T-helper 17 cell (primary cell): ENCODE data around the gene GYPB. TPM values are rescaled to one million over a fixed set of nuclear protein-coding genes. Genes with fewer than 3 reads are reported as not detected.
"Not testable (repeated sequence)": the region's sequence is repeated elsewhere in the genome, so short reads cannot be mapped to it uniquely, and the experiment has no call there.

ENCODE experiments used
- ATAC-seq: fragments of 150-1000 bp; cut with Tn5 transposase; 2 replicates; pipeline ENCODE4 v1.10.0; 2021; ENCODE audit warnings: mild to moderate bottlenecking, moderate library complexity
- DNase-seq, 3 donors: peaks; one replicate each; pipeline versions ENCODE4 v3.0.0 to v3.0.0-alpha.2; 2020 to 2021
- H3K9me3 ChIP-seq: one replicate; pipeline ENCODE4 v1.7.0; 2013; ENCODE audit warnings: low read length, mild to moderate bottlenecking; ENCODE audit not compliant: control insufficient read depth, poor library complexity, severe bottlenecking
- H3K27ac Mint-ChIP-seq: one replicate; pipeline ENCODE4 v1.8.0; 2022; ENCODE audit warnings: mild to moderate bottlenecking, moderate library complexity, mixed read lengths
- H3K27me3 Mint-ChIP-seq: one replicate; pipeline ENCODE4 v1.8.0; 2022; ENCODE audit warnings: mixed read lengths
- H3K36me3 Mint-ChIP-seq: one replicate; pipeline ENCODE4 v1.8.0; 2022; ENCODE audit warnings: low read depth, mixed read lengths
- H3K4me1 Mint-ChIP-seq: one replicate; pipeline ENCODE4 v1.8.0; 2022; ENCODE audit warnings: mild to moderate bottlenecking, mixed read lengths
- H3K4me3 Mint-ChIP-seq: one replicate; pipeline ENCODE4 v1.8.0; 2022; ENCODE audit warnings: mild to moderate bottlenecking, moderate library complexity, mixed read lengths
- total RNA-seq, 4 donors: library from RNA in 2 of 4; stranded (reverse) in 2 of 4; gene quantifications; one replicate each; pipeline ENCODE4 v1.2.3 and lab custom pipeline; 2022 to 2026

The GYPB gene
- total RNA-seq, 2 donors from 2014 or later: not detected

DNA sequence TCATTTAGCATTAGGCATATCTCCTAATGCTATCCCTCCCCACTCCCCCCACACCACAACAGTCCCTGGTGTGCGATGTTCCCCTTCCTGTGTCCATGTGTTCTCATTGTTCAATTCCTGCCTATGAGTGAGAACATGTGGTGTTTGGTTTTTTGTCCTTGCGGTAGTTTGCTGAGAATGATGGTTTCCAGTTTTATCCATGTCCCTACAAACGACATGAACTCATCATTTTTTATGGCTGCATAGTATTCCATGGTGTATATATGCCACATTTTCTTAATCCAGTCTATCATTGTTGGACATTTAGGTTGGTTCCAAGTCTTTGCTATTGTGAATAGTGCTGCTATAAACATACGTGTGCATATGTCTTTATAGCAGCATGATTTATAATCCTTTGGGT, 7.5 kb upstream of the GYPB start:
- H3K4me3 Mint-ChIP-seq: not testable (repeated sequence)

DNA sequence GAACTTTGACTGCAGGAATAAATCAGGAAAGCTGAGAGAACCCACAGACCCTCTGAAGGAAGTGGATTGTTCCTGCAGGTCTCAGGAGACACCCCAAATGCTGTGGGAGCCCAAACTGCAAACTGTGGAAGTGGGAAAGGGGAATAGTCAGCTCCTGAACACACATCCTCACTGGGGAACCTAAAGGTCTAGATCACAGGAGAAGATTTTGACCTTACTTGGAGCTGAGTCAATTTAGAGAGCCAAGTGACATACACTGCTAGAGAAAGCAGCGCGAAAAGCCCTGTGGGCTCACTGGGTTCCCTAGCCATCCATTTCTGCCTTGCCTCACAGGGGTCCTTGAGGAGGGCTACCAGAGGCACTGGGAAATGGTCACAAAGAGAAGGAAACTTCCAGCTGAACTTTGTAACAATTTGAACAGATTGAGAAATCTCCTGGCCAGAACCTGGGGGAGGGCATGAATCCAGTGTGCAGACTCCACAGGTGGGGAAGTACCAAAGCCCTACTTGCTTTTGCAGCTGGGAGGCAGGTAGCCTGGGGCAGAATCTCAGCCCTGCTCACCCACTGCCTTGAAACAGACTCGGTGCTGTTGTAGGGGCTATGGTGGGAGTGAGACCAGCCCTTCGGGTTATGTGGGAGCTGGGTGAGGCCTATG, 5.3 kb upstream of the GYPB start:
- H3K27ac Mint-ChIP-seq, ATAC-seq, H3K4me1 Mint-ChIP-seq: not testable (repeated sequence)

More for the DNA sequence above, 7.5 kb upstream of the GYPB start:
- not testable (repeated sequence) for H3K4me1 Mint-ChIP-seq, H3K27ac Mint-ChIP-seq, DNase-seq, ATAC-seq, H3K36me3 Mint-ChIP-seq, H3K27me3 Mint-ChIP-seq, H3K9me3 ChIP-seq

GRCh38 chr4:144022772-144023400, 3.7 kb upstream of the GYPB start:
- DNase-seq, H3K9me3 ChIP-seq, H3K27ac Mint-ChIP-seq, H3K36me3 Mint-ChIP-seq, ATAC-seq, H3K4me1 Mint-ChIP-seq, H3K4me3 Mint-ChIP-seq, H3K27me3 Mint-ChIP-seq: not testable (repeated sequence)

More for the DNA sequence above, 5.3 kb upstream of the GYPB start:
- not testable (repeated sequence) for H3K4me3 Mint-ChIP-seq, DNase-seq, H3K36me3 Mint-ChIP-seq, H3K9me3 ChIP-seq, H3K27me3 Mint-ChIP-seq

DNA sequence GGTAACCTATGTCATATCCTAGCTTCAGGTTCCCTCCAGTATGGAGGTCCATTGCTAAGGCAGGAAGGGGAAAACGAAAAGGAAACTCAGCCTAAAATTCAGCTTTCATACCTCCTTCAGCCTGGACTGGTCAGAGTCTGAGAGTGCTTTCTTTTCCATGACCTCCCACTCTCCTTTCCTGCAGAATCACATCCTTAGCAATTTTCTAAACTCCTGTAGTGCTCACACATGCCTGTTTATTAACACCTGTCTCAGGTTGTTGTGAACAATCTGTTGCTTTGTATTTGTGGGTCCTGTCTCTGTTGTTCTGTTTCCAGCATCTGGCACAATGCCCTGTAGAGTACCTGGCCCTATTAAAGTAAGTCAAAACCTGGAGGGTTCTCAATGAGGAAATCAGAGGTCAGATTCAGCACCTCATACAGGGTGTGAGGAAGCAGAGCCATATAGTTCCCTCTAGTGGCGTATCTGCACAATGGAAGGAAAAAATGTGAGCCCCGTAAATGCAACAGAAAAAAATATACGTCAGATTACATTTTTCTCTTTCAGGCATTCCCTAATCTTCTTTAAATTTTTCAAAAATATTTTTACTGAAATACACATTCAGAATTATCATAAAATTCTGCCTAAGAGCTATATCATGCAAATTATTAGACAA, 2.3 kb upstream of the GYPB start:
- DNase-seq, H3K27ac Mint-ChIP-seq, H3K36me3 Mint-ChIP-seq, H3K4me3 Mint-ChIP-seq, H3K27me3 Mint-ChIP-seq, H3K9me3 ChIP-seq, H3K4me1 Mint-ChIP-seq: not testable (repeated sequence)
- ATAC-seq: peak; percentile 48

DNA sequence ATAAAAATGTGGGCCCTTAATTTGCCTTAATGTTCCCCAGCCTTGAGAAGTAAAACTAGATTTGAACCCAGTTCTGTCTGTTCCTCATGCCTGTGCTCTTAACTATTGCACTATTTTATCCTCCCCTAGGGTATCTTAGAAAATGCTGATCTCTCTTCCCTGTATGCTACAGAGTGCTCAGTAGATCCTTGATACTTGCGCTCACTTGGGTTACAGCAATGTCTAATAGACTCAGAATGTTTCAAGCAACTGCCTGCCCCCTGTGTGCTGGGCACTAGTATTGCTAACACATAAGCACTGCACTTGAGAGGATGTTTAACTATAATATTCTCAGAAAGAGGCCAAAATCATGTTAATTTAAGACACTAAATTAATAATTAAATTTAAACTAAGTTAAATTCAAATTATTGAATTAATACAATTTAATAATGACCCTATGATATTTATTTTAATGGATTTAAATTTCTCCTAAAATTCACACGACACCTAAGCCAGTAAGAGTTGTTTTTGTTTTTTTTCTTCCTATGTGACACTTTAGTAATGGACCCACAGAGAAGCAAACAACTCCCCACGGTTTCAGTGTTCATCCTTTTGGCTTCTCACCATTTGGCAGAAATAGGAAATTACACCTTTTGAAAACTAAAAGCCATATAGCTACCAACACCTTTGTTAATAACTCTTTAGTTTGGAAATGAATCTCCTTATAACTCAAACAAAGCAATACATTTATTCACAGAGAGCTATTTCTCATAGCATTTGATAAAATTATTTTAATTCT, 768 bp downstream of the GYPB start:
- not testable (repeated sequence) for ATAC-seq, H3K4me3 Mint-ChIP-seq, H3K4me1 Mint-ChIP-seq, H3K36me3 Mint-ChIP-seq, DNase-seq, H3K27me3 Mint-ChIP-seq, H3K27ac Mint-ChIP-seq, H3K9me3 ChIP-seq

GRCh38 chr4:144017271-144017670, 1.9 kb downstream of the GYPB start:
- not testable (repeated sequence) for H3K9me3 ChIP-seq, H3K27me3 Mint-ChIP-seq

DNA sequence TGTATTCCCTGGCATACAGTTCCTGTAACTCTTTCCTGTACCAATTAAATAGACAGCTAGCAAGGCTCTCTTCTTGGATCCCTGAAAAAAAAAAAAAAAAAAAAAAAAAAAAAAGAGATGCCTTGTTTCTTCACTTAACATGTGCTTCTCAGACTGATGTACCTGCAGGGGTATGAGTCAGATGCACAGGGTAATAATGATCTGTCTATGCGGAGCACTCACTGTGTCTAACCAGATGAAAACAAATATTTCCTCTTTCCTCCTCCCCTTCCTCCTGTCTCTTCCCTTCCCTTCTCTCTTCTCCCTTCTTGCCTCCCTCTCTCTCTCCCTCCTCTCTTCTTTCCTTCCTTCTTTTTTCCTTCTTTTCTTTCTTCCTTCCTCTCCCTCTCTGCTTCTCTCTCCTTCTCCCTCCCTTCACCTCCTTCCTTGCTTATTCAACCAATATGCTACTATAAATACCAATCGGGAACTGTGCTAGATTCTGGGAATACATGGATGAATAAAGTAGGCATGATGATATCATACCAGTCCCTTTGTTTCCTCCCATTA, 3.0 kb downstream of the GYPB start:
- H3K36me3 Mint-ChIP-seq, DNase-seq, H3K4me3 Mint-ChIP-seq, ATAC-seq, H3K9me3 ChIP-seq, H3K27ac Mint-ChIP-seq, H3K4me1 Mint-ChIP-seq, H3K27me3 Mint-ChIP-seq: not testable (repeated sequence)

More at GRCh38 chr4:144017271-144017670, 1.9 kb downstream of the GYPB start:
- H3K27ac Mint-ChIP-seq, ATAC-seq, H3K36me3 Mint-ChIP-seq, H3K4me3 Mint-ChIP-seq, DNase-seq, H3K4me1 Mint-ChIP-seq: not testable (repeated sequence)

GRCh38 chr4:144014808-144015207, 4.4 kb downstream of the GYPB start:
- H3K4me1 Mint-ChIP-seq: no peaks in the 10 kb centered on the region
- H3K9me3 ChIP-seq: no peaks in the 10 kb centered on the region
- DNase-seq (no peak), ATAC-seq (no peak)
- no peaks in the 10 kb centered on the region for H3K36me3 Mint-ChIP-seq
- H3K27me3 Mint-ChIP-seq: no peaks in the 10 kb centered on the region
- H3K4me3 Mint-ChIP-seq: no peak overlapping the region
- H3K27ac Mint-ChIP-seq: no peak overlapping the region

GRCh38 chr4:144008602-144009001, 10.6 kb downstream of the GYPB start:
- not testable (repeated sequence) for H3K4me1 Mint-ChIP-seq, H3K36me3 Mint-ChIP-seq, H3K9me3 ChIP-seq, ATAC-seq, H3K4me3 Mint-ChIP-seq, H3K27ac Mint-ChIP-seq, H3K27me3 Mint-ChIP-seq, DNase-seq

- not testable (repeated sequence) for H3K4me3 Mint-ChIP-seq, H3K9me3 ChIP-seq, H3K27me3 Mint-ChIP-seq, H3K27ac Mint-ChIP-seq, DNase-seq, ATAC-seq, H3K36me3 Mint-ChIP-seq, H3K4me1 Mint-ChIP-seq
Observed at GRCh38 chr4:144007960-144008359, 11.2 kb downstream of the GYPB start.

- H3K4me3 Mint-ChIP-seq, ATAC-seq, H3K36me3 Mint-ChIP-seq, DNase-seq, H3K27me3 Mint-ChIP-seq, H3K27ac Mint-ChIP-seq, H3K9me3 ChIP-seq, H3K4me1 Mint-ChIP-seq: not testable (repeated sequence)
Observed at GRCh38 chr4:144006200-144006803, 12.9 kb downstream of the GYPB start.

DNA sequence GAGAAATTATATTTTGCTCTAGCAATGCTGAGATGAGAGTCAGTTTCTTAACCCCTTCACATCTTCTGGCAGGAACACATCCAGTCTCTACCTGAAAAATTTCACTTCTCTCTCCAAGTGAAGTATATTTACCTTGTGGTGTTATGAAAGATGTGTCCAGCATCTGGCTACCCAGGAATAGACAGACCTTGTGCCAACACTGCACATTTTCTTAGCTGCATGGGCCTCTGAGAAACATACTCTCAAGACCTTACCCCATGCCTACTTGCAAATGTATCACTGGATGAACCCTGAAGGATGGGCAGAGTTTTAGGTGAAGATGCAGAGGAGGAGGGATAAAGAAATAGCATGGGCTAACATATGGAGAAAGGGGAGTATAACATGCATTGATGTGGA, 13.6 kb downstream of the GYPB start:
- H3K4me1 Mint-ChIP-seq, H3K27me3 Mint-ChIP-seq, H3K4me3 Mint-ChIP-seq, DNase-seq, H3K9me3 ChIP-seq, H3K36me3 Mint-ChIP-seq, ATAC-seq, H3K27ac Mint-ChIP-seq: not testable (repeated sequence)
